Ishikawa (cell line): ENCODE measurements around the gene THEM5.

Experiments used
- CEBPB ChIP-seq: IDR thresholded peaks from 2 replicates; pipeline ENCODE4 v1.6.1; 2012
- CREB1 ChIP-seq: IDR thresholded peaks from 2 replicates; pipeline ENCODE4 v1.6.1; 2012; ENCODE audit warnings: low read depth
- EGR1 ChIP-seq: IDR thresholded peaks from 2 replicates; pipeline ENCODE4 v1.6.1; 2012
- EP300 ChIP-seq: IDR thresholded peaks from 2 replicates; pipeline ENCODE4 v1.6.1; 2012; ENCODE audit warnings: borderline replicate concordance
- FOXM1 ChIP-seq: IDR thresholded peaks from 2 replicates; pipeline ENCODE4 v1.6.1; 2012; ENCODE audit warnings: low read depth, borderline replicate concordance
- MAX ChIP-seq: IDR thresholded peaks from 2 replicates; pipeline ENCODE4 v1.6.1; 2012
- NFIC ChIP-seq: IDR thresholded peaks from 2 replicates; pipeline ENCODE4 v1.6.1; 2012
- RAD21 ChIP-seq: IDR thresholded peaks from 2 replicates; pipeline ENCODE4 v1.6.1; 2012; ENCODE audit warnings: low read depth
- TAF1 ChIP-seq: IDR thresholded peaks from 2 replicates; pipeline ENCODE4 v1.6.1; 2012; ENCODE audit warnings: low read depth, mild to moderate bottlenecking
- TCF12 ChIP-seq: IDR thresholded peaks from 2 replicates; pipeline ENCODE4 v1.6.1; 2012; ENCODE audit warnings: low read depth
- TEAD4 ChIP-seq: IDR thresholded peaks from 2 replicates; pipeline ENCODE4 v1.6.1; 2012
- YY1 ChIP-seq: IDR thresholded peaks from 2 replicates; pipeline ENCODE4 v1.6.1; 2012; ENCODE audit warnings: low read depth
- ZBTB7A ChIP-seq: IDR thresholded peaks from 2 replicates; pipeline ENCODE4 v1.6.1; 2012; ENCODE audit warnings: low read depth
- TF ChIP-seq, protein P1 (sequence below): IDR thresholded peaks from 2 replicates; pipeline ENCODE4 v1.6.1; 2012; ENCODE audit warnings: low read depth, mild to moderate bottlenecking
- TF ChIP-seq, protein P2 (sequence below): IDR thresholded peaks from 2 replicates; pipeline ENCODE4 v1.6.1; 2012

The THEM5 gene

GRCh38 chr1:151858030-151858746 is 4.7 kb upstream of the THEM5 start:
- TF ChIP-seq RAD21 (no peak), ZBTB7A (no peak)

GRCh38 chr1:151855933-151856332 is 2.4 kb upstream of the THEM5 start:
- no peak for TF ChIP-seq FOXM1
- no peak for TF ChIP-seq RAD21
- TF ChIP-seq, protein P1, sequence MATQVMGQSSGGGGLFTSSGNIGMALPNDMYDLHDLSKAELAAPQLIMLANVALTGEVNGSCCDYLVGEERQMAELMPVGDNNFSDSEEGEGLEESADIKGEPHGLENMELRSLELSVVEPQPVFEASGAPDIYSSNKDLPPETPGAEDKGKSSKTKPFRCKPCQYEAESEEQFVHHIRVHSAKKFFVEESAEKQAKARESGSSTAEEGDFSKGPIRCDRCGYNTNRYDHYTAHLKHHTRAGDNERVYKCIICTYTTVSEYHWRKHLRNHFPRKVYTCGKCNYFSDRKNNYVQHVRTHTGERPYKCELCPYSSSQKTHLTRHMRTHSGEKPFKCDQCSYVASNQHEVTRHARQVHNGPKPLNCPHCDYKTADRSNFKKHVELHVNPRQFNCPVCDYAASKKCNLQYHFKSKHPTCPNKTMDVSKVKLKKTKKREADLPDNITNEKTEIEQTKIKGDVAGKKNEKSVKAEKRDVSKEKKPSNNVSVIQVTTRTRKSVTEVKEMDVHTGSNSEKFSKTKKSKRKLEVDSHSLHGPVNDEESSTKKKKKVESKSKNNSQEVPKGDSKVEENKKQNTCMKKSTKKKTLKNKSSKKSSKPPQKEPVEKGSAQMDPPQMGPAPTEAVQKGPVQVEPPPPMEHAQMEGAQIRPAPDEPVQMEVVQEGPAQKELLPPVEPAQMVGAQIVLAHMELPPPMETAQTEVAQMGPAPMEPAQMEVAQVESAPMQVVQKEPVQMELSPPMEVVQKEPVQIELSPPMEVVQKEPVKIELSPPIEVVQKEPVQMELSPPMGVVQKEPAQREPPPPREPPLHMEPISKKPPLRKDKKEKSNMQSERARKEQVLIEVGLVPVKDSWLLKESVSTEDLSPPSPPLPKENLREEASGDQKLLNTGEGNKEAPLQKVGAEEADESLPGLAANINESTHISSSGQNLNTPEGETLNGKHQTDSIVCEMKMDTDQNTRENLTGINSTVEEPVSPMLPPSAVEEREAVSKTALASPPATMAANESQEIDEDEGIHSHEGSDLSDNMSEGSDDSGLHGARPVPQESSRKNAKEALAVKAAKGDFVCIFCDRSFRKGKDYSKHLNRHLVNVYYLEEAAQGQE: no peak
- TF ChIP-seq TEAD4: no peak
- no peak for TF ChIP-seq ZBTB7A
- no peak for TF ChIP-seq EP300
- no peak for TF ChIP-seq EGR1
- no peak for TF ChIP-seq TAF1
- TF ChIP-seq CREB1: no peak
- TF ChIP-seq CEBPB: no peak

- no peak for TF ChIP-seq EGR1
Observed at GRCh38 chr1:151854658-151855057, 1.1 kb upstream of the THEM5 start.

DNA sequence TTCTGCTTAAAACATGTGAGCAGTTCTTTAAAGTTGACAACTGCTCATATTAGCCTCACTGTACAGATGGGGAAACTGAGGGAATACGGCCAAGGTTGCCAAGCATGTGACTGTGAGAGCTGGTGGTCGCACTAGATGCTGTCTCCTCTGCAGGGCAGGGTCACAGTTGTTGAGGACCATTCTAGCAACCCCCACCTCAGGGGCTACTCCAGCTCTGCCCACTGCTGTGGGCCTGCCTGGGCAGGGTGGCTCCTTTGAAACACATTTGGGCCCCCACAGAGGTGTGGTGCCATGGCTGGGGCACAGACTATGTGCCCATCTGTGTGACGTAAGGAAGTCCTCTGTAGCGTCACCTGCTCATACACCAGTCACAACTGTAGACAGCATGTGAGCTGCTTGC is 779 bp downstream of the THEM5 start:
- TF ChIP-seq, protein P2, sequence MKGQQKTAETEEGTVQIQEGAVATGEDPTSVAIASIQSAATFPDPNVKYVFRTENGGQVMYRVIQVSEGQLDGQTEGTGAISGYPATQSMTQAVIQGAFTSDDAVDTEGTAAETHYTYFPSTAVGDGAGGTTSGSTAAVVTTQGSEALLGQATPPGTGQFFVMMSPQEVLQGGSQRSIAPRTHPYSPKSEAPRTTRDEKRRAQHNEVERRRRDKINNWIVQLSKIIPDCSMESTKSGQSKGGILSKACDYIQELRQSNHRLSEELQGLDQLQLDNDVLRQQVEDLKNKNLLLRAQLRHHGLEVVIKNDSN: no peak
- no peak for TF ChIP-seq ZBTB7A
- TF ChIP-seq TCF12: no peak
- no peak for TF ChIP-seq CEBPB
- no peak for TF ChIP-seq NFIC
- no peak for TF ChIP-seq RAD21
- TF ChIP-seq, protein P1: no peak
- no peak for TF ChIP-seq EP300
- no peak for TF ChIP-seq TAF1

GRCh38 chr1:151851886-151852285 is 1.6 kb downstream of the THEM5 start:
- TF ChIP-seq RAD21 (no peak), EP300 (no peak), TCF12 (no peak), MAX (no peak), NFIC (no peak), YY1 (no peak), ZBTB7A (no peak), TAF1 (no peak), EGR1 (no peak), CEBPB (no peak), CREB1 (no peak), FOXM1 (no peak)
- TF ChIP-seq, protein P2: no peak

- TF ChIP-seq TCF12: no peak
- TF ChIP-seq MAX: no peak
- TF ChIP-seq FOXM1: no peak
- no peak for TF ChIP-seq EGR1
- no peak for TF ChIP-seq ZBTB7A
- no peak for TF ChIP-seq YY1
- TF ChIP-seq NFIC: no peak
- TF ChIP-seq EP300: no peak
- no peak for TF ChIP-seq RAD21
- no peak for TF ChIP-seq TEAD4
- TF ChIP-seq CEBPB: no peak
- TF ChIP-seq, protein P2: no peak
- no peak for TF ChIP-seq CREB1
Observed at GRCh38 chr1:151849871-151850270, 3.6 kb downstream of the THEM5 start.
